Measurements from ENCODE around the gene MRAS.
"Not testable (repeated sequence)": the region's sequence is repeated elsewhere in the genome, so short reads cannot be mapped to it uniquely, and the experiment has no call there.

Gene MRAS

GRCh38 chr3:138369151-138369900 lies 20.9 kb downstream of the MRAS start:
- DNase-seq: no peak

GRCh38 chr3:138370321-138370720 lies 21.9 kb downstream of the MRAS start:
- DNase-seq: no peak

GRCh38 chr3:138371070-138371965 lies 22.9 kb downstream of the MRAS start:
- DNase-seq: no peak

- no peak for DNase-seq
These were observed 24.8 kb downstream of the MRAS start for GRCh38 chr3:138373087-138373735.

- no peak for DNase-seq
These were observed 25.3 kb downstream of the MRAS start for GRCh38 chr3:138373736-138374094.

GRCh38 chr3:138374573-138375134 lies 26.3 kb downstream of the MRAS start:
- no peak for DNase-seq

GRCh38 chr3:138375447-138375846 lies 27.1 kb downstream of the MRAS start:
- no peak for DNase-seq

- no peak for DNase-seq
These were observed 28.3 kb downstream of the MRAS start for GRCh38 chr3:138376663-138377062.

- not testable (repeated sequence) for DNase-seq
These were observed 28.8 kb downstream of the MRAS start for GRCh38 chr3:138377212-138377611.

GRCh38 chr3:138377804-138378203 lies 29.4 kb downstream of the MRAS start:
- DNase-seq: no peak

GRCh38 chr3:138378331-138378730 lies 30.0 kb downstream of the MRAS start:
- no peak for DNase-seq

GRCh38 chr3:138378990-138379389 lies 30.6 kb downstream of the MRAS start:
- no peak for DNase-seq

GRCh38 chr3:138381413-138381901 lies 33.1 kb downstream of the MRAS start:
- no peak for DNase-seq

- DNase-seq: no peak
These were observed 33.8 kb downstream of the MRAS start for GRCh38 chr3:138381950-138382715.

GRCh38 chr3:138383715-138384465 lies 35.5 kb downstream of the MRAS start:
- DNase-seq: no peak

- no peak for DNase-seq
These were observed 36.2 kb downstream of the MRAS start for GRCh38 chr3:138384531-138384930.

- no peak for DNase-seq
These were observed 36.6 kb downstream of the MRAS start for GRCh38 chr3:138384976-138385375.

GRCh38 chr3:138389144-138389601 lies 40.8 kb downstream of the MRAS start:
- no peak for DNase-seq

- no peak for DNase-seq
These were observed 41.6 kb downstream of the MRAS start for GRCh38 chr3:138389841-138390581.

GRCh38 chr3:138390582-138390932 lies 42.2 kb downstream of the MRAS start:
- DNase-seq: no peak

- no peak for DNase-seq
These were observed 45.8 kb downstream of the MRAS start for GRCh38 chr3:138394156-138394555.
